Ishikawa (cell line): ENCODE results near the gene PHKG2.

Experiments used
- CEBPB ChIP-seq: IDR thresholded peaks from 2 replicates; pipeline ENCODE4 v1.6.1; 2012
- CREB1 ChIP-seq: IDR thresholded peaks from 2 replicates; pipeline ENCODE4 v1.6.1; 2012; ENCODE audit warnings: low read depth
- EGR1 ChIP-seq: IDR thresholded peaks from 2 replicates; pipeline ENCODE4 v1.6.1; 2012
- EP300 ChIP-seq: IDR thresholded peaks from 2 replicates; pipeline ENCODE4 v1.6.1; 2012; ENCODE audit warnings: borderline replicate concordance
- FOXM1 ChIP-seq: IDR thresholded peaks from 2 replicates; pipeline ENCODE4 v1.6.1; 2012; ENCODE audit warnings: low read depth, borderline replicate concordance
- NFIC ChIP-seq: IDR thresholded peaks from 2 replicates; pipeline ENCODE4 v1.6.1; 2012
- RAD21 ChIP-seq: IDR thresholded peaks from 2 replicates; pipeline ENCODE4 v1.6.1; 2012; ENCODE audit warnings: low read depth
- TCF12 ChIP-seq: IDR thresholded peaks from 2 replicates; pipeline ENCODE4 v1.6.1; 2012; ENCODE audit warnings: low read depth
- YY1 ChIP-seq: IDR thresholded peaks from 2 replicates; pipeline ENCODE4 v1.6.1; 2012; ENCODE audit warnings: low read depth
- ZBTB7A ChIP-seq: IDR thresholded peaks from 2 replicates; pipeline ENCODE4 v1.6.1; 2012; ENCODE audit warnings: low read depth
- TF ChIP-seq, protein P1 (sequence below): IDR thresholded peaks from 2 replicates; pipeline ENCODE4 v1.6.1; 2012; ENCODE audit warnings: low read depth, mild to moderate bottlenecking
- TF ChIP-seq, protein P2 (sequence below): IDR thresholded peaks from 2 replicates; pipeline ENCODE4 v1.6.1; 2012
- TF ChIP-seq, protein P3 (sequence below): IDR thresholded peaks from 2 replicates; pipeline ENCODE4 v1.6.1; 2012

Gene PHKG2

DNA sequence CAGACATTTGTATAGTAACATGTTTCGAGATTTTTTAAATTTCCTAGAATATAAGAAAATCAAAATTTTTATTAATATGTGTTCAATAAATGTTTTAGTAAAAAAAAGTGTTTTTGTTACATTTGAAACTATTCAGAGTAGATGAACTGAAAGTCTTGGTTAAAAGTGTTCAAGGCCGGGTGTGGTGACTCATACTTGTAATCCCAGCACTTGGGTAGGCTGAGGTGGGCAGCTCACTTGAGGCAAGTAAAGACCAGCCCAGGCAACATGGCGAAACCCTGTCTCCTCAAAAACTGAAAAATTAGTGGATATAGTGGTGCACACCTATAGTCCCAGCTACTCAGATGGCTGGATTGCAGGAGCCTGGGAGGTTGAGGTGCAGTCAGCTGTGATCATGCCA lies 16.8 kb upstream of the PHKG2 start:
- TF ChIP-seq FOXM1 = no peak
- no peak for TF ChIP-seq RAD21
- no peak for TF ChIP-seq EGR1
- TF ChIP-seq NFIC = no peak
- no peak for TF ChIP-seq CREB1
- TF ChIP-seq, protein P1, sequence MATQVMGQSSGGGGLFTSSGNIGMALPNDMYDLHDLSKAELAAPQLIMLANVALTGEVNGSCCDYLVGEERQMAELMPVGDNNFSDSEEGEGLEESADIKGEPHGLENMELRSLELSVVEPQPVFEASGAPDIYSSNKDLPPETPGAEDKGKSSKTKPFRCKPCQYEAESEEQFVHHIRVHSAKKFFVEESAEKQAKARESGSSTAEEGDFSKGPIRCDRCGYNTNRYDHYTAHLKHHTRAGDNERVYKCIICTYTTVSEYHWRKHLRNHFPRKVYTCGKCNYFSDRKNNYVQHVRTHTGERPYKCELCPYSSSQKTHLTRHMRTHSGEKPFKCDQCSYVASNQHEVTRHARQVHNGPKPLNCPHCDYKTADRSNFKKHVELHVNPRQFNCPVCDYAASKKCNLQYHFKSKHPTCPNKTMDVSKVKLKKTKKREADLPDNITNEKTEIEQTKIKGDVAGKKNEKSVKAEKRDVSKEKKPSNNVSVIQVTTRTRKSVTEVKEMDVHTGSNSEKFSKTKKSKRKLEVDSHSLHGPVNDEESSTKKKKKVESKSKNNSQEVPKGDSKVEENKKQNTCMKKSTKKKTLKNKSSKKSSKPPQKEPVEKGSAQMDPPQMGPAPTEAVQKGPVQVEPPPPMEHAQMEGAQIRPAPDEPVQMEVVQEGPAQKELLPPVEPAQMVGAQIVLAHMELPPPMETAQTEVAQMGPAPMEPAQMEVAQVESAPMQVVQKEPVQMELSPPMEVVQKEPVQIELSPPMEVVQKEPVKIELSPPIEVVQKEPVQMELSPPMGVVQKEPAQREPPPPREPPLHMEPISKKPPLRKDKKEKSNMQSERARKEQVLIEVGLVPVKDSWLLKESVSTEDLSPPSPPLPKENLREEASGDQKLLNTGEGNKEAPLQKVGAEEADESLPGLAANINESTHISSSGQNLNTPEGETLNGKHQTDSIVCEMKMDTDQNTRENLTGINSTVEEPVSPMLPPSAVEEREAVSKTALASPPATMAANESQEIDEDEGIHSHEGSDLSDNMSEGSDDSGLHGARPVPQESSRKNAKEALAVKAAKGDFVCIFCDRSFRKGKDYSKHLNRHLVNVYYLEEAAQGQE = no peak

DNA sequence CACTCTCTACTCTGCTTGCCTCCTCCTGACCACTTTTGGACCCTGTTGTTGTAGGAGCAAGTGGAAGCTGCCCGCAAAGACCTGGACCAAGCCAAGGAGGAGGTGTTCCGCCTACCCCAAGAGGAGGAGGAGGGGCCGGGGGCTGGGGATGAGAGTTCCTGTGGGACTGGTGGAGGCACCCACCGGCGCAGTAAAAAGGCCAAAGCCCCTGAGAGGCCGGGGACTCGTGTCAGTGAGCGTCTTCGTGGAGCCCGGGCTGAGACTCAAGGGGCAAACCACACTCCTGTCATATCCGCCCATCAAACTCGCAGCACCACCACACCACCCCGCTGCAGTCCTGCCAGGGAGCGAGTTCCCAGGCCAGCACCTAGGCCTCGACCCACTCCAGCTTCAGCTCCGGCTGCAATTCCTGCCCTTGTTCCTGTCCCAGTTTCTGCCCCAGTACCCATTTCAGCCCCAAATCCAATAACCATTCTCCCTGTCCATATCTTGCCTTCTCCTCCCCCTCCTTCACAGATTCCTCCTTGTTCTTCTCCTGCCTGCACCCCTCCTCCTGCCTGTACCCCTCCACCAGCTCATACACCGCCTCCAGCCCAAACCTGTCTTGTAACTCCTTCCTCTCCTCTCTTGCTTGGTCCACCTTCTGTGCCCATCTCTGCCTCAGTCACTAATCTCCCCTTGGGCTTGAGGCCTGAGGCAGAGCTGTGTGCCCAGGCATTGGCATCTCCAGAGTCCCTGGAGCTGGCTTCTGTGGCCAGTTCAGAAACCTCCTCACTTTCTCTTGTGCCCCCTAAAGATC lies 11.0 kb upstream of the PHKG2 start:
- no peak for TF ChIP-seq TCF12
- TF ChIP-seq, protein P2, sequence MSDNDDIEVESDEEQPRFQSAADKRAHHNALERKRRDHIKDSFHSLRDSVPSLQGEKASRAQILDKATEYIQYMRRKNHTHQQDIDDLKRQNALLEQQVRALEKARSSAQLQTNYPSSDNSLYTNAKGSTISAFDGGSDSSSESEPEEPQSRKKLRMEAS = no peak
- TF ChIP-seq CREB1 = no peak
- no peak for TF ChIP-seq ZBTB7A
- TF ChIP-seq FOXM1 = no peak
- TF ChIP-seq CEBPB = no peak
- TF ChIP-seq, protein P3, sequence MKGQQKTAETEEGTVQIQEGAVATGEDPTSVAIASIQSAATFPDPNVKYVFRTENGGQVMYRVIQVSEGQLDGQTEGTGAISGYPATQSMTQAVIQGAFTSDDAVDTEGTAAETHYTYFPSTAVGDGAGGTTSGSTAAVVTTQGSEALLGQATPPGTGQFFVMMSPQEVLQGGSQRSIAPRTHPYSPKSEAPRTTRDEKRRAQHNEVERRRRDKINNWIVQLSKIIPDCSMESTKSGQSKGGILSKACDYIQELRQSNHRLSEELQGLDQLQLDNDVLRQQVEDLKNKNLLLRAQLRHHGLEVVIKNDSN = no peak
- TF ChIP-seq, protein P1 = no peak
- no peak for TF ChIP-seq NFIC
- no peak for TF ChIP-seq EGR1

DNA sequence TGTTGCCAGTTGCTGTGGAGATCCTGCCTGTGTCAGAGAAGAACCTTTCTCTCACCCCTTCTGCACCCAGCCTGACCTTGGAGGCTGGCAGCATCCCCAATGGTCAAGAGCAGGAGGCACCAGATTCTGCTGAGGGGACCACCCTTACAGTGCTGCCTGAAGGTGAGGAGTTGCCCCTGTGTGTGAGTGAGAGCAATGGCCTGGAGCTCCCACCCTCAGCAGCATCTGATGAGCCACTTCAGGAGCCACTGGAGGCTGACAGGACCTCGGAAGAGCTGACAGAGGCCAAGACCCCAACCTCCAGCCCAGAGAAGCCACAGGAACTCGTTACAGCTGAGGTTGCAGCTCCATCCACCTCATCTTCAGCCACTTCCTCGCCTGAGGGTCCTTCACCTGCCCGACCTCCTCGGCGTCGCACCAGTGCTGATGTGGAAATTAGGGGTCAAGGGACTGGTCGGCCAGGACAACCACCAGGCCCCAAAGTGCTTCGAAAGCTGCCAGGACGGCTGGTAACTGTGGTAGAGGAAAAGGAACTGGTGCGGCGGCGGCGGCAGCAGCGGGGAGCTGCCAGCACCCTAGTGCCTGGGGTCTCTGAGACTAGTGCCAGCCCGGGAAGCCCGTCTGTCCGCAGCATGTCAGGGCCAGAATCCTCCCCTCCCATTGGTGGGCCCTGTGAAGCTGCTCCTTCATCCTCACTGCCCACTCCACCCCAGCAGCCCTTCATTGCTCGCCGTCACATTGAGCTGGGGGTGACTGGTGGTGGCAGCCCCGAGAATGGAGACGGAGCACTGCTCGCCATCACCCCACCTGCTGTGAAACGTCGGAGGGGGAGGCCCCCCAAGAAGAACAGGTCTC lies 10.2 kb upstream of the PHKG2 start:
- no peak for TF ChIP-seq CEBPB
- no peak for TF ChIP-seq EP300
- no peak for TF ChIP-seq TCF12
- TF ChIP-seq NFIC = no peak
- TF ChIP-seq YY1 = no peak

DNA sequence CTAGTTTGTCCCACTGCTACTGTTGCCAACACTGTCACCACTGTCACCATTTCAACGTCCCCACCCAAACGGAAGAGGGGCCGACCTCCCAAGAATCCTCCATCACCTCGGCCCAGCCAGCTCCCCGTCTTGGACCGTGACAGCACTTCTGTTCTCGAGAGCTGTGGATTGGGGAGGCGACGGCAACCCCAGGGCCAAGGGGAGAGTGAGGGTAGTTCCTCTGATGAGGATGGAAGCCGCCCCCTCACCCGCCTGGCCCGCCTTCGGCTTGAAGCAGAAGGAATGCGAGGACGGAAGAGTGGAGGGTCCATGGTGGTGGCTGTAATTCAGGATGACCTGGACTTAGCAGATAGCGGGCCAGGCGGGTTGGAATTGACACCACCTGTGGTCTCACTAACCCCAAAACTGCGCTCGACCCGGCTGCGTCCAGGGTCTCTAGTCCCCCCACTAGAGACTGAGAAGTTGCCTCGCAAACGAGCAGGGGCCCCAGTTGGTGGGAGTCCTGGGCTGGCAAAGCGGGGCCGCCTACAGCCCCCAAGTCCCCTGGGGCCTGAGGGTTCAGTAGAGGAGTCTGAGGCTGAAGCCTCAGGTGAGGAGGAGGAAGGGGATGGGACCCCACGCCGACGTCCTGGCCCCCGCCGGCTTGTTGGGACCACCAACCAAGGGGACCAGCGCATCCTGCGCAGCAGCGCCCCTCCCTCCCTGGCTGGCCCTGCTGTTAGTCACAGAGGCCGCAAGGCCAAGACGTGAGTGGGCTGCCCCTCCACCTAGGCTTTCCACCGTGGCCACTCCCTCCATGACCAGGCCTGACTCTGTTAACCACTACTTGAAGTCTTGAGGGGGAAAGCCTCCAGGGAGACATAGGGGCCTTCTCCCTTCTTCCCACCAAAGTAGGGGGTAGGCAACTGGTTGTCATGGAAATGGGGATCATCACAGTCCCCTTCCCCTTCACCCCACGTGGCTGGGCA lies 9.0 kb upstream of the PHKG2 start:
- no peak for TF ChIP-seq EP300
- TF ChIP-seq, protein P3 = no peak
- 0 out of 2 replicates have a peak, but pooled peaks have one; percentile 21 for TF ChIP-seq ZBTB7A

DNA sequence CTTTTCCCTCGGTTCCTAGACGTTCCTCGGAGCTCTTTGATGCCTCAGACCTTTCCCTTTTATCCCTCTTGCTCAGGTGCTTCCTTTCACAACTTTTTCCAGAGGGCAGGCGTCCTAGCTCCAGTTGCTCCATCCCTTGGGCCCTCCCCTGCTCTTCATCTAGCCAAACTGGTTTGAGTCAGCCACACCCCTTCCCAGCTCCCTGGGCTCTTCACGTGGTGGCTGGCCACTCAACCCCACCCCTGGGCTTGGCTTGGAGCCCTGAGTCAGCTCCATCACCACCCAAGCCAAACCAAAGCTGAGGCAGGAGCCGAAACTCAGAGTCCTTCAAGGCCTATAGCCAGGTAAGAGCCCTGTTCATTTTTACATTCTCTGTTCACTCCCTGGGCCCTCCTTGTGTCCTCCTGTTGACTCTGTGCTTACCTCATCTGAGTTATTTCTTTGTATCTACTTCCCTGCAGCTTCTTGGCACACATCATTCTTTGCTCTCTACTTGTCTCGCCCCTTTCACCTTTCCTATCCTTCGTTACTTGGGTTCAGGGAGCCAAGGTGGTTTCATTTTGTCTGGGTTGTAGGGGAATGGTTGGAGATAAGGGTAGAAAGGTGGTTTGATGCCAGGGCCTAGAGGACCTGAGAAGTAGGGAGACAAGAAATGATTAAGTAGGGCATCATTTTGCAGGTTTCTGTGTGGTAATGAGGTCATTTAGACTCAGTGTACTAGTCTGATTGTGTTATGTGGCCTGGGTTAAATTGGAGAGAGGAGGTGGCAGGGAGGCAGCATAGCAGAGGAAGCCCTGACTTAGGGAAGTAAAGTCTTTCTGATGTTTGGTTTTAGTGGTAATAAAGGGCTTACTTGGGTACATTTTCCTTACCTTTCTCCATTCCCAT lies 7.6 kb upstream of the PHKG2 start:
- TF ChIP-seq EP300 (no peak), NFIC (peak; percentile 75; the same call in 1 of the 2 replicates), TCF12 (peak; percentile 43; the same call in 1 of the 2 replicates), ZBTB7A (no peak), FOXM1 (no peak), CEBPB (peak; percentile 76), RAD21 (no peak; the same call in 1 of the 2 replicates)
- TF ChIP-seq, protein P3 = peak; percentile 92
- TF ChIP-seq, protein P2 = peak; percentile 82
